Panc1 (cell line): ENCODE measurements around the gene DLGAP4.

Experiments
- POLR2AphosphoS5 ChIP-seq: IDR thresholded peaks from 2 replicates; pipeline ENCODE4 v1.6.1; 2012; ENCODE audit warnings: mild to moderate bottlenecking, low read depth, low read length, moderate library complexity
- TCF7L2 ChIP-seq: IDR thresholded peaks from 2 replicates; pipeline ENCODE4 v1.6.1; 2011; ENCODE audit warnings: mild to moderate bottlenecking, low read depth, low read length, inconsistent platforms
- TF ChIP-seq, protein P1 (sequence below): fragments of 450-650 bp; IDR thresholded peaks from 2 replicates; pipeline ENCODE4 v1.5.1; 2017; ENCODE audit warnings: mild to moderate bottlenecking
- TF ChIP-seq, protein P2 (sequence below), 2 experiments: IDR thresholded peaks; 2 replicates each; pipeline ENCODE4 v1.6.1; 2011 to 2012; ENCODE audit warnings: low read depth in 2 of 2, control low read depth in 1 of 2, low read length in 1 of 2, mild to moderate bottlenecking in 1 of 2, moderate library complexity in 1 of 2; ENCODE audit not compliant: insufficient read depth in 1 of 2

GRCh38 chr20:36573798-36574365 is 267.7 kb downstream of the DLGAP4 start:
- TF ChIP-seq, protein P1, sequence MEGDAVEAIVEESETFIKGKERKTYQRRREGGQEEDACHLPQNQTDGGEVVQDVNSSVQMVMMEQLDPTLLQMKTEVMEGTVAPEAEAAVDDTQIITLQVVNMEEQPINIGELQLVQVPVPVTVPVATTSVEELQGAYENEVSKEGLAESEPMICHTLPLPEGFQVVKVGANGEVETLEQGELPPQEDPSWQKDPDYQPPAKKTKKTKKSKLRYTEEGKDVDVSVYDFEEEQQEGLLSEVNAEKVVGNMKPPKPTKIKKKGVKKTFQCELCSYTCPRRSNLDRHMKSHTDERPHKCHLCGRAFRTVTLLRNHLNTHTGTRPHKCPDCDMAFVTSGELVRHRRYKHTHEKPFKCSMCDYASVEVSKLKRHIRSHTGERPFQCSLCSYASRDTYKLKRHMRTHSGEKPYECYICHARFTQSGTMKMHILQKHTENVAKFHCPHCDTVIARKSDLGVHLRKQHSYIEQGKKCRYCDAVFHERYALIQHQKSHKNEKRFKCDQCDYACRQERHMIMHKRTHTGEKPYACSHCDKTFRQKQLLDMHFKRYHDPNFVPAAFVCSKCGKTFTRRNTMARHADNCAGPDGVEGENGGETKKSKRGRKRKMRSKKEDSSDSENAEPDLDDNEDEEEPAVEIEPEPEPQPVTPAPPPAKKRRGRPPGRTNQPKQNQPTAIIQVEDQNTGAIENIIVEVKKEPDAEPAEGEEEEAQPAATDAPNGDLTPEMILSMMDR: no peak
- no peak for TF ChIP-seq POLR2AphosphoS5
- TF ChIP-seq, protein P2, sequence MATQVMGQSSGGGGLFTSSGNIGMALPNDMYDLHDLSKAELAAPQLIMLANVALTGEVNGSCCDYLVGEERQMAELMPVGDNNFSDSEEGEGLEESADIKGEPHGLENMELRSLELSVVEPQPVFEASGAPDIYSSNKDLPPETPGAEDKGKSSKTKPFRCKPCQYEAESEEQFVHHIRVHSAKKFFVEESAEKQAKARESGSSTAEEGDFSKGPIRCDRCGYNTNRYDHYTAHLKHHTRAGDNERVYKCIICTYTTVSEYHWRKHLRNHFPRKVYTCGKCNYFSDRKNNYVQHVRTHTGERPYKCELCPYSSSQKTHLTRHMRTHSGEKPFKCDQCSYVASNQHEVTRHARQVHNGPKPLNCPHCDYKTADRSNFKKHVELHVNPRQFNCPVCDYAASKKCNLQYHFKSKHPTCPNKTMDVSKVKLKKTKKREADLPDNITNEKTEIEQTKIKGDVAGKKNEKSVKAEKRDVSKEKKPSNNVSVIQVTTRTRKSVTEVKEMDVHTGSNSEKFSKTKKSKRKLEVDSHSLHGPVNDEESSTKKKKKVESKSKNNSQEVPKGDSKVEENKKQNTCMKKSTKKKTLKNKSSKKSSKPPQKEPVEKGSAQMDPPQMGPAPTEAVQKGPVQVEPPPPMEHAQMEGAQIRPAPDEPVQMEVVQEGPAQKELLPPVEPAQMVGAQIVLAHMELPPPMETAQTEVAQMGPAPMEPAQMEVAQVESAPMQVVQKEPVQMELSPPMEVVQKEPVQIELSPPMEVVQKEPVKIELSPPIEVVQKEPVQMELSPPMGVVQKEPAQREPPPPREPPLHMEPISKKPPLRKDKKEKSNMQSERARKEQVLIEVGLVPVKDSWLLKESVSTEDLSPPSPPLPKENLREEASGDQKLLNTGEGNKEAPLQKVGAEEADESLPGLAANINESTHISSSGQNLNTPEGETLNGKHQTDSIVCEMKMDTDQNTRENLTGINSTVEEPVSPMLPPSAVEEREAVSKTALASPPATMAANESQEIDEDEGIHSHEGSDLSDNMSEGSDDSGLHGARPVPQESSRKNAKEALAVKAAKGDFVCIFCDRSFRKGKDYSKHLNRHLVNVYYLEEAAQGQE (IDR thresholded peaks at IDR 0.05; ENCODE audit: insufficient read depth in 1 of 2, low read depth in 2 of 2, low read length in 1 of 2): no peak
- no peak for TF ChIP-seq TCF7L2
